D341Med (cell line): ENCODE data around the gene FAM83D.
"Not testable (repeated sequence)": the region's sequence is repeated elsewhere in the genome, so short reads cannot be mapped to it uniquely, and the experiment has no call there.

ENCODE experiments used
- DNase-seq: peaks from one replicate; pipeline ENCODE4 v3.0.0; 2012; ENCODE audit warnings: low spot score

The FAM83D gene

GRCh38 chr20:38968090-38968489, 41.9 kb downstream of the FAM83D start:
- DNase-seq: no peak

- DNase-seq: no peak
Measured at GRCh38 chr20:38969708-38970107, 43.5 kb downstream of the FAM83D start.

GRCh38 chr20:38970302-38970701, 44.1 kb downstream of the FAM83D start:
- DNase-seq: no peak

- no peak for DNase-seq
Measured at GRCh38 chr20:38973107-38973506, 46.9 kb downstream of the FAM83D start.

GRCh38 chr20:38973645-38974044, 47.4 kb downstream of the FAM83D start:
- no peak for DNase-seq

GRCh38 chr20:38975539-38976120, 49.4 kb downstream of the FAM83D start:
- no peak for DNase-seq

- DNase-seq: no peak
Measured at GRCh38 chr20:38979434-38979833, 53.2 kb downstream of the FAM83D start.

- DNase-seq: no peak
Measured at GRCh38 chr20:38979842-38980241, 53.6 kb downstream of the FAM83D start.

- no peak for DNase-seq
Measured at GRCh38 chr20:38982291-38982690, 56.1 kb downstream of the FAM83D start.

GRCh38 chr20:38985060-38985459, 58.8 kb downstream of the FAM83D start:
- DNase-seq: no peak

- DNase-seq: no peak
Measured at GRCh38 chr20:38985603-38986170, 59.5 kb downstream of the FAM83D start.

- no peak for DNase-seq
Measured at GRCh38 chr20:38986663-38987062, 60.4 kb downstream of the FAM83D start.

- DNase-seq: no peak
Measured at GRCh38 chr20:38987777-38988176, 61.6 kb downstream of the FAM83D start.

- DNase-seq: no peak
Measured at GRCh38 chr20:38990728-38991127, 64.5 kb downstream of the FAM83D start.

GRCh38 chr20:38991814-38992704, 65.8 kb downstream of the FAM83D start:
- DNase-seq: no peak

- DNase-seq: no peak
Measured at GRCh38 chr20:38995536-38996044, 69.4 kb downstream of the FAM83D start.

- not testable (repeated sequence) for DNase-seq
Measured at GRCh38 chr20:38996866-38997265, 70.6 kb downstream of the FAM83D start.

GRCh38 chr20:38997622-38998021, 71.4 kb downstream of the FAM83D start:
- DNase-seq: no peak

- DNase-seq: no peak
Measured at GRCh38 chr20:38999217-38999616, 73.0 kb downstream of the FAM83D start.

GRCh38 chr20:38999965-39000910, 74.0 kb downstream of the FAM83D start:
- no peak for DNase-seq
